Measurements from ENCODE around the gene OR52E2. TPM values are rescaled to one million over a fixed set of nuclear protein-coding genes. Genes with fewer than 3 reads are reported as not detected.

OR52E2 gene
- total and polyA plus RNA-seq, 2 of the 4 experiments (the other 2 are of a cell fraction), result not detected

DNA sequence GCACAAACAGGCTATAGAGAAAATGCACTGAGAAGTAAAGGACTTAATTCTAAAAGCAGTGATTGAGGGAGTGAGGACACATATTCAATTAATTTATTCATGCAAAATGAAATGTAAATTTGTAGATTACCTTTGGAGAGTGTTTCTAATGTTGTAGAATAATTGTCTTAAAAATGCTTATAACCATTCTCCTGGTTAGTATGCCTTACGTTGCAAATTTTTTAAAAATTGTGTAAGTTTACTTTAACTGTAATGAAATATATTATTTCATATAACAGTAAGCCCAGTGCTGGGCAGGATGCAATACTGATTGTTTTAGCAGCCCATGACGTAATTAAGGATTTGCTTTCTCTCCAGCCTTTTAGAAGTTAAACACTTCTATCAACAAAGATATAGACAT is 36.6 kb upstream of the OR52E2 start:
- H2BK15ac ChIP-seq (ENCODE audit: low read depth, low read length), result no peak overlapping the region
- no peaks in the 10 kb centered on the region for H3K27me3 ChIP-seq (ENCODE audit: control insufficient read depth, insufficient read depth, low read length)
- H2AK5ac ChIP-seq (ENCODE audit: low read depth, low read length), result no peak overlapping the region
- H2BK20ac ChIP-seq (ENCODE audit: low read depth, low read length), result no peak overlapping the region
- TF ChIP-seq, protein P1, sequence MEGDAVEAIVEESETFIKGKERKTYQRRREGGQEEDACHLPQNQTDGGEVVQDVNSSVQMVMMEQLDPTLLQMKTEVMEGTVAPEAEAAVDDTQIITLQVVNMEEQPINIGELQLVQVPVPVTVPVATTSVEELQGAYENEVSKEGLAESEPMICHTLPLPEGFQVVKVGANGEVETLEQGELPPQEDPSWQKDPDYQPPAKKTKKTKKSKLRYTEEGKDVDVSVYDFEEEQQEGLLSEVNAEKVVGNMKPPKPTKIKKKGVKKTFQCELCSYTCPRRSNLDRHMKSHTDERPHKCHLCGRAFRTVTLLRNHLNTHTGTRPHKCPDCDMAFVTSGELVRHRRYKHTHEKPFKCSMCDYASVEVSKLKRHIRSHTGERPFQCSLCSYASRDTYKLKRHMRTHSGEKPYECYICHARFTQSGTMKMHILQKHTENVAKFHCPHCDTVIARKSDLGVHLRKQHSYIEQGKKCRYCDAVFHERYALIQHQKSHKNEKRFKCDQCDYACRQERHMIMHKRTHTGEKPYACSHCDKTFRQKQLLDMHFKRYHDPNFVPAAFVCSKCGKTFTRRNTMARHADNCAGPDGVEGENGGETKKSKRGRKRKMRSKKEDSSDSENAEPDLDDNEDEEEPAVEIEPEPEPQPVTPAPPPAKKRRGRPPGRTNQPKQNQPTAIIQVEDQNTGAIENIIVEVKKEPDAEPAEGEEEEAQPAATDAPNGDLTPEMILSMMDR (conservative IDR thresholded peaks at IDR 0.05; ENCODE audit: low read depth, low read length), result no peak
- TF ChIP-seq MXI1 (IDR thresholded peaks at IDR 0.05; ENCODE audit: borderline replicate concordance, low read depth, low read length) (no peak), MAZ (IDR thresholded peaks at IDR 0.05; ENCODE audit: borderline replicate concordance, low read depth, low read length) (no peak), SMC3 (IDR thresholded peaks at IDR 0.05; ENCODE audit: low read depth, low read length) (no peak), RAD21 (IDR thresholded peaks at IDR 0.05; ENCODE audit: low read length) (no peak), MAFK (IDR thresholded peaks at IDR 0.05; ENCODE audit: low read depth, low read length) (peak; percentile 37; the same call in 1 of the 2 replicates)
- TF ChIP-seq, protein P2, sequence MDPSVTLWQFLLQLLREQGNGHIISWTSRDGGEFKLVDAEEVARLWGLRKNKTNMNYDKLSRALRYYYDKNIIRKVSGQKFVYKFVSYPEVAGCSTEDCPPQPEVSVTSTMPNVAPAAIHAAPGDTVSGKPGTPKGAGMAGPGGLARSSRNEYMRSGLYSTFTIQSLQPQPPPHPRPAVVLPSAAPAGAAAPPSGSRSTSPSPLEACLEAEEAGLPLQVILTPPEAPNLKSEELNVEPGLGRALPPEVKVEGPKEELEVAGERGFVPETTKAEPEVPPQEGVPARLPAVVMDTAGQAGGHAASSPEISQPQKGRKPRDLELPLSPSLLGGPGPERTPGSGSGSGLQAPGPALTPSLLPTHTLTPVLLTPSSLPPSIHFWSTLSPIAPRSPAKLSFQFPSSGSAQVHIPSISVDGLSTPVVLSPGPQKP (IDR thresholded peaks at IDR 0.05; ENCODE audit: borderline replicate concordance, low read depth, low read length), result no peak
- H3K18ac ChIP-seq (ENCODE audit: low read depth, low read length), result no peak overlapping the region
- no peak overlapping the region for H3K56ac ChIP-seq (ENCODE audit: extremely low read depth, insufficient read depth, low read length)
- dilution Hi-C loops (cut with HindIII; ENCODE audit: low sequenced_read_pairs, unreplicated experiment), result no loop called here
- no peaks in the 10 kb centered on the region for H3K4me1 ChIP-seq (ENCODE audit: control insufficient read depth, insufficient read depth, low read length)
- H2AK9ac ChIP-seq (replicated peaks; ENCODE audit: low read depth, low read length, poor library complexity), result no peak overlapping the region
- H3K4ac ChIP-seq (ENCODE audit: low read depth, low read length), result no peak overlapping the region
- H4K5ac ChIP-seq (ENCODE audit: low read depth, low read length), result no peak overlapping the region
- DNase-seq, result no peak
- no peaks in the 10 kb centered on the region for H3K79me1 ChIP-seq (ENCODE audit: low read depth in 1 of 2, low read length in 2 of 2)
- H4K20me1 ChIP-seq (ENCODE audit: insufficient read depth, low read length), result no peaks in the 10 kb centered on the region
- ChIA-PET CTCF (no interaction called here), POLR2A (ENCODE audit: unreplicated experiment) (no interaction called here)
- no peak overlapping the region for H3K9ac ChIP-seq (ENCODE audit: low read depth, low read length)
- H3K4me2 ChIP-seq (ENCODE audit: low read depth, low read length), result no peak overlapping the region
- no peaks in the 10 kb centered on the region for H3K9me1 ChIP-seq (ENCODE audit: insufficient read depth, low read length)
- intact Hi-C loops (cut with micrococcal nuclease), result no loop called here
- H2AFZ ChIP-seq (replicated peaks; ENCODE audit: low read length, poor library complexity), result no peak overlapping the region
- in situ Hi-C loops (cut with MboI; ENCODE audit: low sequenced_read_pairs), result no loop called here
- BruUV-seq (replicated peaks), result no TSS peak
- no peak overlapping the region for H4K8ac ChIP-seq (ENCODE audit: low read depth in 2 of 2, low read length in 2 of 2)
- no peak for ATAC-seq (ENCODE audit: low read depth)
- H3K14ac ChIP-seq (replicated peaks; ENCODE audit: low read depth, low read length), result no peak overlapping the region
- H3K36me3 ChIP-seq (ENCODE audit: control insufficient read depth, insufficient read depth, low read length), result no peaks in the 10 kb centered on the region
- no peak overlapping the region for H4K91ac ChIP-seq (ENCODE audit: insufficient read depth, low read depth, low read length)
- no CpG with 5 or more reads among the region's 2 CpGs for WGBS, 2 experiments (ENCODE audit: extremely low coverage in 2 of 2, insufficient read length in 1 of 2)
- no peaks in the 10 kb centered on the region for H3K9me3 ChIP-seq (ENCODE audit: control insufficient read depth, insufficient read depth, low read length)
- no peak overlapping the region for H2BK120ac ChIP-seq (ENCODE audit: low read depth, low read length)
- H3K4me3 ChIP-seq (ENCODE audit: insufficient read depth, low read depth, low read length), result no peak overlapping the region
- H3K27ac ChIP-seq (ENCODE audit: insufficient read depth, low read length), result no peak overlapping the region
- H3K23ac ChIP-seq (ENCODE audit: low read depth, low read length), result no peak overlapping the region
- H2BK5ac ChIP-seq (ENCODE audit: low read depth, low read length, poor library complexity, severe bottlenecking), result no peak overlapping the region
